Testis (tissue), 3 donors: ENCODE results near the gene SLC2A9. TPM values are rescaled to one million over a fixed set of nuclear protein-coding genes. Genes with fewer than 3 reads are reported as not detected.

Experiments
- DNase-seq: peaks from one replicate; pipeline ENCODE4 v3.0.0-alpha.2; 2019
- H3K27ac ChIP-seq, 2 donors: fragments of 200-600 bp; sonication (generic); one replicate each; pipeline ENCODE4 v1.5.1; 2019
- H3K27me3 ChIP-seq: fragments of 200-600 bp; sonication (generic); one replicate; pipeline ENCODE4 v1.5.1; 2019
- H3K36me3 ChIP-seq: fragments of 200-600 bp; sonication (generic); one replicate; pipeline ENCODE4 v1.5.1; 2017; ENCODE audit warnings: low read depth; ENCODE audit errors: missing control alignments
- H3K4me1 ChIP-seq: fragments of 200-600 bp; sonication (generic); one replicate; pipeline ENCODE4 v1.5.1; 2019
- H3K4me3 ChIP-seq, 2 donors: fragments of 200-600 bp; sonication (generic); one replicate each; pipeline ENCODE4 v1.5.1; 2017 to 2019
- H3K9me3 ChIP-seq: fragments of 200-600 bp; sonication (generic); one replicate; pipeline ENCODE4 v1.5.1; 2017
- POLR2A ChIP-seq: fragments of 450-650 bp; IDR thresholded peaks from one replicate; pipeline ENCODE4 v1.6.1; 2017; ENCODE audit warnings: antibody characterized with exemption, mild to moderate bottlenecking, moderate library complexity
- WGBS, 2 donors: methylation state at CpG; one replicate each; pipeline ENCODE4 v1.1.5; 2018; 5-methylcytosine and 5-hydroxymethylcytosine counted together
- intact Hi-C: fragments of 100-400 bp; cut with DNase I; formaldehyde crosslinking; loops from one replicate; pipeline ENCODE4 v1.15.1; 2023; ENCODE audit warnings: low total_unique reads
- polyA plus RNA-seq: library from polyadenylated mRNA; stranded (reverse); fragments of 350-450 nt; fragmentation: Illumina TruSeq; extraction: RNeasy Lipid Tissue Mini Kit (QIAGEN cat#74804); gene quantifications from one replicate; pipeline ENCODE4 v1.2.3, GENCODE V29; 2014; ENCODE audit warnings: low read depth, low replicate concordance; ENCODE audit not compliant: insufficient read depth
- total RNA-seq, 2 donors: library from RNA; depleted of rRNA; stranded (reverse); fragments of >200 nt; gene quantifications; one replicate each; pipeline ENCODE4 v1.2.3, GENCODE V29; 2016
- TF ChIP-seq, protein P1 (sequence below), 3 experiments: fragments of 450-650 bp in 2 of 3; fragments of 200-600 bp in 1 of 3; sonication (generic) in 1 of 3; IDR thresholded peaks; one replicate each; pipeline ENCODE4 v1.5.1; 2016 to 2019; ENCODE audit warnings: antibody characterized with exemption in 3 of 3, mild to moderate bottlenecking in 2 of 3, moderate library complexity in 1 of 3

SLC2A9 gene
- total and polyA plus RNA-seq, 3 donors from 2014 or later: 6.3 to 7.5 (median 6.8) TPM

DNA sequence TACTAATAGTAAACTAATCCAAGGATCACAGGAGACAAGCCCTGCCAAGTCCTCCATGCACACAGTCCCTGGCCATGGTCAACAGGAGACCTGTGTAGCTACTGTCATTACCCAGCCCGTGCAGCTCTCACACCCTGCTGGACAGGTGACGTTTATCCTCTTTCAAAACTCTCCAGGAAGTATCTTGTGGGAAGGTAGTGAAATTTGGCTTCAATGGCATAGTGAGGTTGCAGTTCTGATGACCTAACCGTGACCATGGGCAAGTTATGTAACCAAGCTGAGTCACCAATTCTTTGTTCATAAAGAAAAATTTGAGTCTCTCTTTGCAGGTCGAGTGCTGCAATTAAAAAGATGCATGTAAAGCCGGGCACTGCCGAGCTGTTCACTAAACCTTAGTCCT, 11.3 kb upstream of the SLC2A9 start:
- no peak for DNase-seq

DNA sequence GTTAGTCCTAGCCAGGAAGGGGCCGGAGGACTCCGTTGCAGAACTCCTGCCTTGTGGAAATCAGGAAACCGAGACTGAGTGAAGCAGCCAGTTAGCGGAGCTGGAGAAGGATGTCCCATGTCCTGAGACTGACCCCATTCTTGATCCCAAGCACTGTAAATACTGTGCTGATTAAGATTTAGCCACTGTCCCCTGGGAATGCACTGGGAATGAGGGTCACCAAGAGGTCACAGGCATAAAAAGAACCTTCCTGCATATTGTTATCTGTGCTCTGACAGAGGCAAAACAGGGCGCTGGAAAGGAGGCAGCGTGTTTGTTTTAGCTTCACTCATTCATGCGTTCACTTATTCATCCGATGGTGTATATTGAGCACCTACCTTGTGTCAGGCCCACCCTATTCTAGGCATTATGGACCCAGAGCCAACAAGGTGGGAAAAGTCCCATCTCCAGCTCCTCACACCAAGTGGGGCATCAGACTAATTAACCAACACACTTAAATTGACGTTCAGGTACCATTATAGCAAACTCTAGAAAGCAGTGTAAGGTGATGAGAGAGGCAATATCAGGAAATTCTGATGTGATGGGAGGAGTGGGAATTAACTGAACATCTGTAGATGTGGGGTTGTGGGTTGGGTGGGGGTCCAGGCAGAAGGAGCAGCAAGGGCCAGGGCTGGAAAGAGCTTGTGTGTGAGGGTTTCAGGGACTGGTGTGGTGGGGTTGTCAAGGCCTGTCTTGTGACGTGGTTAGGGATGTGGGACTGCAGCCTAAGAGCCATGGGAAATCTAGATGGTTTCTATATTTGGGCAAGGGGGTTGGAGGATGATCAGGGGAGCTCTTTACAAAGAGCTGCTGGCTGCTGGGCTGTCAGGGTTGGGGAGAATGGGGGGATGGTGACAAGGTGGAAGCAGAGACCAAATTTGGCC, 10.6 kb upstream of the SLC2A9 start:
- DNase-seq: no peak
- no peak for TF ChIP-seq POLR2A
- TF ChIP-seq, protein P1, sequence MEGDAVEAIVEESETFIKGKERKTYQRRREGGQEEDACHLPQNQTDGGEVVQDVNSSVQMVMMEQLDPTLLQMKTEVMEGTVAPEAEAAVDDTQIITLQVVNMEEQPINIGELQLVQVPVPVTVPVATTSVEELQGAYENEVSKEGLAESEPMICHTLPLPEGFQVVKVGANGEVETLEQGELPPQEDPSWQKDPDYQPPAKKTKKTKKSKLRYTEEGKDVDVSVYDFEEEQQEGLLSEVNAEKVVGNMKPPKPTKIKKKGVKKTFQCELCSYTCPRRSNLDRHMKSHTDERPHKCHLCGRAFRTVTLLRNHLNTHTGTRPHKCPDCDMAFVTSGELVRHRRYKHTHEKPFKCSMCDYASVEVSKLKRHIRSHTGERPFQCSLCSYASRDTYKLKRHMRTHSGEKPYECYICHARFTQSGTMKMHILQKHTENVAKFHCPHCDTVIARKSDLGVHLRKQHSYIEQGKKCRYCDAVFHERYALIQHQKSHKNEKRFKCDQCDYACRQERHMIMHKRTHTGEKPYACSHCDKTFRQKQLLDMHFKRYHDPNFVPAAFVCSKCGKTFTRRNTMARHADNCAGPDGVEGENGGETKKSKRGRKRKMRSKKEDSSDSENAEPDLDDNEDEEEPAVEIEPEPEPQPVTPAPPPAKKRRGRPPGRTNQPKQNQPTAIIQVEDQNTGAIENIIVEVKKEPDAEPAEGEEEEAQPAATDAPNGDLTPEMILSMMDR (IDR thresholded peaks at IDR 0.05): no peak
- no peaks in the 10 kb centered on the region for H3K27me3 ChIP-seq
- no peak overlapping the region for H3K4me3 ChIP-seq
- peaks cover 13% of the 10 kb centered on the region for H3K4me1 ChIP-seq
- intact Hi-C loops: no loop called here
- H3K27ac ChIP-seq: no peak overlapping the region
- no peaks in the 10 kb centered on the region for H3K9me3 ChIP-seq
- no peaks in the 10 kb centered on the region for H3K36me3 ChIP-seq
- WGBS, 2 donors: 70% methylated on average over 10 of the region's 10 CpGs

More for the DNA sequence above, 11.3 kb upstream of the SLC2A9 start:
- Histone ChIP-seq H3K36me3 (no peaks in the 10 kb centered on the region), H3K27me3 (no peaks in the 10 kb centered on the region), H3K27ac (no peak overlapping the region), H3K4me1 (peaks cover 13% of the 10 kb centered on the region), H3K9me3 (no peaks in the 10 kb centered on the region), H3K4me3 (no peak overlapping the region)
- TF ChIP-seq, protein P1 (IDR thresholded peaks at IDR 0.05): no peak
- TF ChIP-seq POLR2A: no peak
- intact Hi-C loops: no loop called here
- 84 to 91% methylated on average over 6 of the region's 6 CpGs for WGBS, 2 donors

DNA sequence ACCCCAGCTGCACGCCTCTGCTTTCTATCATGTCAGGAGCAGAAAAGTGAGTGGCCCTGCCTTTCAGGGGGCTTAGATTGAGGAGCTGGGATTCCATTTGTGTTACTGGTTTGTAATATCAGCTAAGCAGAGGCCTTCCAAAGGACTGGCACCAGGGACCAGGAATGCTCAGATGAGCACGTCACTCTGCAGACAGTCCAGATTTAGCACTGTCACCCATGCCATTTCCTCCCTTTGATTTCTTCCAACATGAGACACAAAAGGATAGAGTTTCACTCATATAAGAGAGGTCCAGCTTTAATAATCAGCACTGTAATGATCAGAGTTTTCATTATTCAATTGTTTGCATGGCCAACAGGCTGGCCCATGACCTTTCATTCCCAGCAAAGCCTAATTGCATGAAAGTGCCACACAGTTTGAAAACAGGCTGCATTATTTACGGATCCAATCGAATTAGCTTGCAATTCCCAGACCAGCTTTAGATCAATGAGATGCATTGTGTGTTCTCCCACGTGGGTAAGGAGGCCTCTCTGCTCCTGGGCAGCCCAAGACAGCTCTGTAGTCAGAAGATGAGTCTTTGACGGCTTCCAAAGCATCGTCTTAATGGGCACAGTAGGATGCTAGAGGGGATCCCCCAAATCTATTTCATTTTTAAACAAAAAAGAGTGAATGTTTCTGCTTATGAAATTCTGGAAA, 9.8 kb upstream of the SLC2A9 start:
- TF ChIP-seq, protein P1 (IDR thresholded peaks at IDR 0.05): no peak
- no peak for TF ChIP-seq POLR2A
- H3K36me3 ChIP-seq: no peaks in the 10 kb centered on the region
- peaks cover 13% of the 10 kb centered on the region for H3K4me1 ChIP-seq
- intact Hi-C loops: no loop called here
- WGBS, 2 donors: 70 to 74% methylated on average over 7 of the region's 7 CpGs
- H3K9me3 ChIP-seq: no peaks in the 10 kb centered on the region
- H3K4me3 ChIP-seq: no peak overlapping the region
- no peak overlapping the region for H3K27ac ChIP-seq
- no peak for DNase-seq
- H3K27me3 ChIP-seq: no peaks in the 10 kb centered on the region

DNA sequence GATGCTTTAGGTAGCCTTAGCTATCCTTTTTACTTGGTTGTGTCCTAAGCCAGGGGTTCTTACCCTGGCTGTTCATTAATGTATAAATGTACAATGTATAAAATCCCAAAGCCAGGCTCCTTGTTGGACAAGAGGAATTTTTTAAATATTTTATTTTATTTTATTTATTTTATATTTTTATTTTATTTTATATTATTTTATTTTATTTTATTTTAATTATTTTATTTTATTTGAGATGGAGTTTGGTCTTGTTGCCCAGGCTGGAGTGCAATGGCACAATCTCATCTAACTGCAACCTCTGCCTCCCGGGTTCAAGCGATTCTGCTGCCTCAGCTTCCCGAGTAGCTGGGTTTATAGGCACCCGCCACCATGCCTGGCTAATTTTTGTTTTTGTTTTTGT, 8.1 kb upstream of the SLC2A9 start:
- Histone ChIP-seq H3K27ac (no peak overlapping the region), H3K4me3 (no peak overlapping the region), H3K27me3 (no peaks in the 10 kb centered on the region), H3K9me3 (no peaks in the 10 kb centered on the region), H3K36me3 (no peaks in the 10 kb centered on the region), H3K4me1 (peaks cover 10% of the 10 kb centered on the region)
- DNase-seq: no peak
- TF ChIP-seq POLR2A: no peak
- TF ChIP-seq, protein P1 (IDR thresholded peaks at IDR 0.05): no peak
- intact Hi-C loops: no loop called here
- 94 to 95% methylated on average over 4 of the region's 4 CpGs for whole genome bisulfite sequencing, 2 donors
